HG03378 (cell line): ENCODE results near the gene ATP5F1C.
"Not testable (repeated sequence)": the region's sequence is repeated elsewhere in the genome, so short reads cannot be mapped to it uniquely, and the experiment has no call there.

Experiments used
- ATAC-seq: cut with Tn5 transposase; IDR thresholded peaks from one replicate; pipeline ENCODE4 v1.9.1; 2021; ENCODE audit warnings: mild to moderate bottlenecking, moderate library complexity; ENCODE audit not compliant: unreplicated experiment

ATP5F1C gene

GRCh38 chr10:7792541-7792940, 4.6 kb downstream of the ATP5F1C start:
- ATAC-seq, result no peak

DNA sequence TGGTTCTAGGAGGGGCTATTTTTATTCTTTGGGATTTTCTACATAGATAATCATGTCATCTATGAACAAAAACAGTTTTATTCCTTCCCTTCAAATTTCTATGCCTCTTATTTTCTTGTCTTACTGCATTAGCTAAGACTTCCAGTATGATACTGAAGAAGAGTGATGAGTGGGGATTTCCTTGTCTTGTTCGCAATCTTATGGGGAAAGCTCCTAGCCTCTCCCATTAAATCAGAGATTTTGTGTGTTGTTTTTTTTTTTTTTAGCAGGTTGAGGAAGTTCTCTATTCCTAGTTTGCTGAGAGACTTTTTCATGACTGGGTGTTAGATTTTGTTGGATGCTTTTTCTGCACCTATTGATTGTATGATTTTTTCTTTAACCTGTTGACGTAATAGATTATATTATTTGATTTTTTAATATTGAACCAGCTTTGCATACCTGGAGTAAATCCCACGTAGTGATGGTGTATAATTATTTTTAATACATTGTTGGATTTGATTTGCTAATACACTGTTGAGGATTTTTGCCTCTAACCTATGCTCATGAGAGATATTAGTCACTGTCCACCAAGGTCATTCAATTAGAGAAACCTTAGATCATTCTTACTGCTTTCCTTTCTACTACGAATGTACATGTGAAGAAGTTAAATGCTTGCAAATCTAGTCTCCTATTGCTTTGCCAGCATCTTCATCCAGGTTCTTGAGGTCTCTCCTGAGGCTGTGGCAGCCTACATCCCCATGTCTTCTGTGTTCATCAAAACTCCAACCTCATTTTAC, 6.5 kb downstream of the ATP5F1C start:
- no peak for ATAC-seq

GRCh38 chr10:7795605-7796004, 7.6 kb downstream of the ATP5F1C start:
- ATAC-seq, result no peak

- no peak for ATAC-seq
Observed at GRCh38 chr10:7797582-7797981, 9.6 kb downstream of the ATP5F1C start.

DNA sequence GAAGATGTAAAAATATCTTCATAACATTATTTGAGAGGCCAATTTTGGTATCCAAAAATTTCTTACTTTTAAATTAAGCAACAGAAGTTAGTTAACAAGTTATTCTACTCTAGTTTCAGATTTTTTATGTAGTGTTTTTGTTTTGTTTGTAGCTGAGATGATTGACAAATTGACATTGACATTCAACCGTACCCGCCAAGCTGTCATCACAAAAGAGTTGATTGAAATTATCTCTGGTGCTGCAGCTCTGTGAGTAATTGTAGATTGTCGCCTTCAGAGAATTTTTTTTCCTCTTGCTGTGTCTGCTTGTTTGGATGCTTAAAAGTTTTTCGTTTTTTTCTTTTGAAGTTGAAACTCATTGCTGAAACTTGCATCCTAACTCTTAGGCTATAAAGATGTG, 14.6 kb downstream of the ATP5F1C start:
- no peak for ATAC-seq

DNA sequence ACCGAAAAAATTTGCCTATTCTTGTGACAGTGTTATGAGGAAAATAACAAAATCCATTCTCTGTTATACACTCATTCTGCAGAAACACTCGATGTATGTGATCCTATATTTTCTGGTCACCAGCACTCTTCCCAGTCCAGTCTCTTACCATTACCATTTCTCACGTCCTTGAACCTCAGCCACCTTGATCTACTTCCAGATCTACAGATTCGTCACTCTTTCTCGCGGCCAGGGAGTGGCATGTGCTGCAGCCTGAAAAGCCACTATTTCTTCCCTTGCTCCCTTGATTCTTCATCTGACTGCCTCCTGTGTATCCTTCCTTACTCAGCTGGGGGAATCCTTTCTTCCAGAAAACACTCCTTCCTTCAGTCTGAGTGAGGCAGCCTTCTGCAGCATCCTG, 16.2 kb downstream of the ATP5F1C start:
- no peak for ATAC-seq

GRCh38 chr10:7804741-7805140, 16.8 kb downstream of the ATP5F1C start:
- no peak for ATAC-seq

- ATAC-seq, result no peak
Observed at GRCh38 chr10:7808686-7809267, 20.8 kb downstream of the ATP5F1C start.

- no peak for ATAC-seq
Observed at GRCh38 chr10:7810443-7810842, 22.5 kb downstream of the ATP5F1C start.

DNA sequence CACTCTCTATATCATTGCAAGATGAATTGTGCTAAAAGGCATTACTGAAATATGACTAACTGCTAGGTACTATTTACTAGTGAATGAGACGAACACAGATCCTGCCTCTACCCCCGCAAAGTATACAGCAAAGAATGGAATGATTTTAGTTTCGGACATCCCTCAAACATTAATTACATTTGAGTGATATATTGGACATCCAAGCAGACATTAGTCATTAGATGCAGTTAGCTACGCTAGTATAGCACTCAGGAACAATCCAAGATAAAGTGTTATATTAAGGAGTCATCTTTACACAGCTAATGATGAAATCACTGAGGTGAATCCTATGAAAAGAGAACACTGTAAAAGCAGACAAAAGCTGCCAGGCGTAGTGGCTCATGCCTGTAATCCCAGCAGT, 23.0 kb downstream of the ATP5F1C start:
- ATAC-seq, result no peak

GRCh38 chr10:7811743-7812142, 23.8 kb downstream of the ATP5F1C start:
- not testable (repeated sequence) for ATAC-seq

- ATAC-seq, result no peak
Observed at GRCh38 chr10:7813481-7813880, 25.5 kb downstream of the ATP5F1C start.

- no peak for ATAC-seq
Observed at GRCh38 chr10:7817576-7817975, 29.6 kb downstream of the ATP5F1C start.

- ATAC-seq, result peak; percentile 18
Observed at GRCh38 chr10:7817984-7818294, 30.0 kb downstream of the ATP5F1C start.

DNA sequence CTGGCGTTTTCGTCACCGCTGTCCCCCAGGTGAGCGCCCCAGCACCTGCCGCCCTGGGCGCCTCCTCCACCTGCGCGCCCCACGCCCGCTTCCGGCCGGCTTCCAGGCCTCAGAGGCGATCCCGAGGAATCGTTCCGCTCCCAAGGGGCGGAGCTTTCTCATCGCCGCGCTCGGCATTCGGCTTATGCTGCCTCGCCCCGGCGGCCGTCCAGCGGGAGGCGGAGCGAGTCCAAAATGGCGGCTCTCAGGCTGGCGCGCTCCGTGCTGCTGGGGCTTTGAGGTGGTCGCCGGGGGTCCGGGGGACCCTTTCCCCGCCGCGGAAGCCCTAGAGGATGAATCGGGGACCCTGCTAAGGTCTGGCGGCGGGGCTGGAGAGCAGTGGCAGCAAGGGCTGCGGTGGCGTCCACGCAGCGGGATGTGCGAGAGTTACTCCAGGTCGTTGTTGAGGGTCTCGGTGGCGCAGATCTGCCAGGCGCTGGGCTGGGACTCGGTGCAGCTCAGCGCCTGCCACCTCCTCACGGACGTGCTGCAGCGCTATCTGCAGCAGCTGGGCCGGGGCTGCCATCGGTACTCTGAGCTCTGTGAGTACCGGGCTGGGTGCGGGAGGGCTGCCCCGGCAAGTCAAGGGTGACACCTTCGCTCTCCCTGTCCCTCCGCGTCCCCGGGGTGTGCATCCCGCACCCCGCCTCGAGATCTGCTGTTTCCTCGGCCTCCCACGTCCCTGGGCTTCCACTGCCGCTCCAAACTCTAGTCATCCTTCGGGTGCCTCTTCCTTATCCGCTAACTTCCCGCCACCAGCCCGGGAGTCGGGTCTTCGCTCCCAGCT, 30.5 kb downstream of the ATP5F1C start, which contains the start of gene TAF3:
TAF3 (plus strand) TSS at position 211 of the 826 bp plus-strand sequence; CDS start at position 416, 205 bp downstream.
- peak; percentile 86 for ATAC-seq

DNA sequence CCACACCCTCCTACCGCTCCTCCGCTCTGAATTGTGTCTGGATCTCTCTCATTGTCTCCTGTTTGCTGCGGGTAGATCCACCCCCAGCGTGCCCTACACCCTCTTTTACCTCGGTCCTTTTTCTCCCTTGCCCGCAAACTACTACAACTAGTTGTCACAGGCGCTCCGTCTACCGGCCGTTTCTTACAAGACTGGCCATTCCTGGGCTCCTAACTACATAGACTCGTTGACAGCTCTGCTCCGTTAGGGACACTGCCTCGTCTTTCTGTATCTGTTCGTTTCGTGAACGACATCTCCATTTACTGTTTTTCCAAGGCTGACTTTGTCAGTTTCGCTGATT, 31.1 kb downstream of the ATP5F1C start:
- peak; percentile 44 for ATAC-seq

DNA sequence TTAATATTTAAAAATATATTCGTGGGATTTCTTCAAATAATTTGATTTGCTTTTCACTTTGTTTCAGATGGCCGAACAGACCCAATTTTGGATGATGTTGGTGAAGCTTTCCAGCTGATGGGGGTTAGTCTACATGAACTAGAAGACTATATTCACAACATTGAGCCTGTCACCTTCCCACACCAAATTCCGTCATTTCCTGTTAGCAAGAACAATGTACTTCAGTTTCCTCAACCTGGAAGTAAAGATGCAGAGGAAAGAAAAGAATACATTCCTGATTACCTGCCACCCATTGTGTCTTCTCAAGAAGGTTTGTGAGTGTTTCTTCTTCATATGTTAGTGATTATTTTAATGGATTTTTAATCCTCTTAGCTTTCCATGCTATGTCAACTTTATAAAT, 36.3 kb downstream of the ATP5F1C start:
- no peak for ATAC-seq

- no peak for ATAC-seq
Observed at GRCh38 chr10:7826971-7827370, 39.0 kb downstream of the ATP5F1C start.

- ATAC-seq, result no peak
Observed at GRCh38 chr10:7829289-7829834, 41.4 kb downstream of the ATP5F1C start.

- no peak for ATAC-seq
Observed at GRCh38 chr10:7832060-7832459, 44.1 kb downstream of the ATP5F1C start.

- no peak for ATAC-seq
Observed at GRCh38 chr10:7833210-7833609, 45.2 kb downstream of the ATP5F1C start.

DNA sequence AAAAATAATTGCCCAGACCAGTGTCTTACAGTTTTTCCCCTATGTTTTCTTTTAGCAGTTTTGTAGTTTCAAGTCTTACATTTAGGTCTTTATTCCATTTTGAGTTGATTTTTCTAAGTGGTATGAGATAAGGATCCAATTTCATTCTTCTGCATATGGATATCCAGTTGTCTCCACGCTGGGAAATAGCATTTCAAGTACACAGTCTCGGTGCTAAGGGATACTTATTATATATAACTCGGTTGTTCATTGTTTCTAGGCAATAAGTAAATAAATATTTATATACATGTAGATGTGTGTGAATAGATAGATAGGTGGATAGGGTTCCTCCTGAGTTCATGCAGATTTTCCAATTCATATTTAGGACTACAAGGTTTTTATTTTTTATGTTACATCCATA, 46.3 kb downstream of the ATP5F1C start:
- no peak for ATAC-seq
